Activated T-cell treated with anti-CD3 and anti-CD28 coated beads, Interleukin-2, amount 50 U/mL, for 4 hours (primary cell): ENCODE results near the gene AMPH. TPM values are rescaled to one million over a fixed set of nuclear protein-coding genes. Genes with fewer than 3 reads are reported as not detected.

Experiments
- ATAC-seq, 2 donors: fragments of 200-7000 bp; cut with Tn5 transposase; one replicate each; pipeline ENCODE4 v1.10.0; 2021
- DNase-seq: peaks from one replicate; pipeline ENCODE4 v3.0.0-alpha.2; 2020
- H3K27me3 Mint-ChIP-seq: one replicate; pipeline ENCODE4 v1.8.0; 2021; ENCODE audit warnings: low read depth, mixed read lengths
- H3K36me3 Mint-ChIP-seq: one replicate; pipeline ENCODE4 v1.8.0; 2022; ENCODE audit warnings: mixed read lengths; ENCODE audit not compliant: insufficient read depth
- H3K4me1 Mint-ChIP-seq: one replicate; pipeline ENCODE4 v1.8.0; 2021; ENCODE audit warnings: low read depth, mixed read lengths
- H3K4me3 Mint-ChIP-seq: one replicate; pipeline ENCODE4 v1.8.0; 2021; ENCODE audit warnings: mild to moderate bottlenecking, moderate library complexity, mixed read lengths
- H3K9me3 Mint-ChIP-seq: one replicate; pipeline ENCODE4 v1.8.0; 2021; ENCODE audit warnings: mixed read lengths
- total RNA-seq, 3 donors: library from RNA; stranded (reverse); gene quantifications; one replicate each; pipeline ENCODE4 v1.2.1, GENCODE V29; 2021

Gene AMPH
- total RNA-seq, 3 donors from 2014 or later = 0.14 to 0.15 TPM; not detected in 1

DNA sequence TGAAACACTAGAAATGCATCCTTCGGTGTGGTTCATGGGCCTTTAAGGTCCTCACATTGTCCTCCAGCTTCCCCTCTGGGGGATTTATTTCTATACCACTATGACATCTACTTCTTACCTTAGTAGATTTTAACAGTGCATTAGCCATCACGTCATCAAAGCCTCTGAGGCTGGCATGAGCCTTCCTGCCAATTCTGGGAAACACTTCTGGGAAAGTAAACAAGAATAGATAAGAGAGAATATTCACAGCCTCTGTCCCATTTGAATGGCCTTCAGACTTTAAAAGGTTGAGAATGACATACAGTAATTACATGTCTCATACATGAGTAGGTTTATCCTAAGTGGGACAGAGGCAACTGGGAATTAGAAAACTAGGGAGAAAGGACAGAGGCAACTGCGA, 89.7 kb downstream of the AMPH start:
- ATAC-seq = no peak
- H3K4me1 Mint-ChIP-seq = no peaks in the 10 kb centered on the region
- H3K36me3 Mint-ChIP-seq = no peaks in the 10 kb centered on the region
- no peak for DNase-seq
- no peaks in the 10 kb centered on the region for H3K9me3 Mint-ChIP-seq
- no peaks in the 10 kb centered on the region for H3K27me3 Mint-ChIP-seq
- no peak overlapping the region for H3K4me3 Mint-ChIP-seq

DNA sequence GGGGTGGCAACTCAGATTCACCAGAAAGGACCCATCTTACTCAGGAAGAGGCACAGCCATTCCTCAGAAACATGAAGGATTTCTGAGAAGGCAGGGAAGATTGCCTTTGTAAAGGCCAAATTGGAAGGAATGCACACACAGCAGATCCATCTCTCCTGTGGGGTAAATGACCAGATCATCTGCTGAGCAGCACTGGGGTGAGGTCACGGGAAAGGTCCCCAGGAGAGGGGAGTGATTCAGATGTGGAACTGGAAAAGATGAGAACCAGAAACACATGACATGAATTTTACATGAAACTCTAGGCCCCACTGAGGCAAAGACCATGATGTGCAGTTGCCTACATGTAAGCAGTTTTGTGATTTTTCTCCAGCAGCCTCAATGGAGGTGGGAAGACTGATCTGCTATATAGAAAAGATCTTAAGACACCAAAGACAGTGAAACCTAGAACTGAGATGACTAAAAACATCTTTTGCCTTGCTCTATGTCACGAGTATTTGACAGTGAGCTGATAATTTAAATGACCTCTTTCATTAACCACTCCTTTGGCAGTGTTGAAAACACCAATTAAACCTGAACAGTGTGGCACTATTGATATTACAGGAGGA, 91.6 kb downstream of the AMPH start:
- H3K27me3 Mint-ChIP-seq = peaks cover 4% of the 10 kb centered on the region
- H3K9me3 Mint-ChIP-seq = no peaks in the 10 kb centered on the region
- H3K4me1 Mint-ChIP-seq = no peaks in the 10 kb centered on the region
- H3K36me3 Mint-ChIP-seq = no peaks in the 10 kb centered on the region
- no peak for DNase-seq
- no peak for ATAC-seq
- H3K4me3 Mint-ChIP-seq = no peak overlapping the region

DNA sequence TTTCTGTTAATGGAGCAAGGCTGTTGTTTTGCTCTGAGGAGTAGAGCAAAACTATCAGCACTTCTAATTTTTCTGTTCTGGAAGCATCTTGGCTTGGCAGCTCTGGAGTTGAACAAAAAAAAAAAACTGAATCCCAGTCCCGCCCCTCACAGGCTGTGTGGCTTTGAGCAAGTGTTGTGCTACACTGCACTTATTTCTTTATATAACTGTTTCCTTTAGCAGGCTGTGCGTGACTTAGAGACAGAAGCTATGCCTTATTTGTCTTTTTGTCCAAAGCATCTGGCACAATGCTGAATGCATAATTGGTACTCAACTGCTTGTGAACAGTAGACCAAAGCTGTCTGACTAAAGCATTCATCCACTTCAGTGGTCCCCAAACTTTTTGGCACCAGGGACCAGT, 96.1 kb downstream of the AMPH start:
- H3K36me3 Mint-ChIP-seq = no peaks in the 10 kb centered on the region
- DNase-seq (no peak), ATAC-seq (no peak)
- peaks cover 8% of the 10 kb centered on the region for H3K27me3 Mint-ChIP-seq
- H3K9me3 Mint-ChIP-seq = no peaks in the 10 kb centered on the region
- no peaks in the 10 kb centered on the region for H3K4me1 Mint-ChIP-seq
- no peak overlapping the region for H3K4me3 Mint-ChIP-seq

DNA sequence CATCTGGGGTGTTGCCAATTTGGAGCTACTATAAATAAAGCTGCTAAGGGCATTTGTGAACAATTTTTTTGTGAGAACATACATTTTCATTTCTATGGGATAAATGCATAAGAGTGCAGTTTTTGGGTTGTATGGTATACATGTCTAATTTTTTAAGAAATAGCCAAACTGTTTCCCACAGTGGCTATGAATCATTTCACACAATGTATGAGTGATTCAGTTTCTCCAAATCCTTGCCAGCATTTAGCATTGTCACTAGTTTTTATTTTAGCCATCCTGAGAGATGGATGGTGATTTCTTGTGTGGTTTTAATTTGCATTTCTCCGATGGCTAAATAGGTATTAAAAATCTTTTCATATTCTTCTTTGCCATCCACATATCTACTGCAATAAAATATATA, 105.3 kb downstream of the AMPH start:
- ATAC-seq (no peak), DNase-seq (no peak)

DNA sequence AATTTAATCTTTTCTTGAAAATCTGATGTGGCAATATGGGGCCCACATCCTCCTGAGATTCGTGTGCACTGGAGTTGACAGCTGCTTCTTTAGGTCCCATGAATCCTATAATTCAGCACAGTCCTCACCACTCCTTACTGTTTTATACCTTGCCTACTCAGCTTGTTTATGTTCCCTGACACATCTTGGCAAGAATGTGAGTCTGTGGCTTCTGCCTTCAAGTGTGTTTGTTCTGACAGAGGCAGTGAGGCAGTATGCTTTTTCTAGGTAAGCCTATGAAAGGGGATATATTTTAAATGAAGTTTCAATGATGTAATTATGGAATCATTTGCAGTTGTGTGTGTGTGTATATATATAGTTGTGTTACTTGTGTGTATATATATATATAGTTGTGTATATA, 106.4 kb downstream of the AMPH start:
- Mint-ChIP-seq H3K4me1 (no peaks in the 10 kb centered on the region), H3K9me3 (no peaks in the 10 kb centered on the region), H3K36me3 (no peaks in the 10 kb centered on the region), H3K27me3 (peaks cover 8% of the 10 kb centered on the region), H3K4me3 (no peak overlapping the region)
- DNase-seq = no peak
- no peak for ATAC-seq

More for the DNA sequence above, 105.3 kb downstream of the AMPH start:
- no peaks in the 10 kb centered on the region for H3K4me1 Mint-ChIP-seq
- H3K36me3 Mint-ChIP-seq = no peaks in the 10 kb centered on the region
- no peak overlapping the region for H3K4me3 Mint-ChIP-seq
- peaks cover 8% of the 10 kb centered on the region for H3K27me3 Mint-ChIP-seq
- H3K9me3 Mint-ChIP-seq = no peaks in the 10 kb centered on the region

DNA sequence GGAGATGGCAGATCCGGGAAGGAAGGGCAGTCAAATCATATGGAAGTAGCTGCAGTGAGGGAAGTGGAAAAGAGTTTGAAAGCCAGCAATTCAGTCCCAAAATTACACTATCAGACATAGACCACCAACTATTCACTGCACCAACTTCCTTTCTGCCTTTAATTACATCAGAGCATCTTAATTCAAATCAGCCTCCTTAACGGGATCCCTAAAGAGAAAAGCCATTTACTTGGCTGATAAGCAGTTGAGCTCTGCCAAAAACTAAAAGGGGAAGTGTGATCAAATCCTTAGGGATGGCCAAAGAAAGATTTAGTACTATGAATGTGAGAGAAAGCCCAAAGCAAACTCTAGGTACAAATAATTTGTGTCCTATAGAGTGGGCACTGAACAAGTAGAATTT, 110.4 kb downstream of the AMPH start:
- Mint-ChIP-seq H3K4me1 (no peaks in the 10 kb centered on the region), H3K4me3 (no peak overlapping the region), H3K27me3 (no peaks in the 10 kb centered on the region), H3K9me3 (peaks cover 11% of the 10 kb centered on the region), H3K36me3 (no peaks in the 10 kb centered on the region)
- no peak for ATAC-seq
- no peak for DNase-seq

DNA sequence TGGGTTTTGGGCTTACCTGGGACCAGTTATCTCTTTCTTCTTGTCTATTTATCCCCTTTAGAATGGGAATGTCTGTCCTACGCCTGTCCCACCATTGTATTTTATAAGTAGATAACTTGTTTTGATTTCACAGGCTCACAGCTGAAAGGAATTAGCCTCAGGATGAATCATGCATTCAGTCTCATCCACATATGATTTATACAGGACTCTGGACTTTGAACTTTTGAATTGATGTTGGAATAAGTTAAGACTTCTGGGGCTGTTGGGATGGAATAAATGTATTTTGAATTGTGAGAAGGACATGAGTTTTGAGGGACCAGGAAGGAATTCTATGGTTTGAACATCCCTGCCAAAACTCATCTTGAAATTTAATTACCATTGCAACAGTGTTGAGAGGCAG, 112.6 kb downstream of the AMPH start:
- Mint-ChIP-seq H3K4me1 (no peaks in the 10 kb centered on the region), H3K4me3 (no peak overlapping the region), H3K9me3 (peaks cover 16% of the 10 kb centered on the region), H3K36me3 (no peaks in the 10 kb centered on the region), H3K27me3 (no peaks in the 10 kb centered on the region)
- DNase-seq = no peak
- ATAC-seq = no peak

DNA sequence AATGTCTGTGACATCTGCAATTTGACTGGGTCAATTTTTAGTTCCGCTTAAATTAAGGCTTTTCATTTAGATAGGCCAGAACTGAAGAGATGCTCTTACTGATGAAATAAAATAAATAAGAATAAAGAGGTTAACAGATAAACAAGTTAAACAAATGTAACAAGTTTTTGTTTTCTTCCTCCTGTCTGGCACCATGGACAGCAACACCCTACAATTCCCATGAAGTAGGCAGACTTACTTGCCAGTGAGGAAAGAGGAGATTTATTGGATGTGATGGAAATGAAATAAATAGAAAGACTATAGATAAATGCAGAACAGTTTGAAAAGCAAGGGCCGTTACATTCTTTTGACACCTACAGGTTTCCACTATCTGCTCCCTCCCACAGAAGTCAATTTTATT, 118.5 kb downstream of the AMPH start:
- no peak overlapping the region for H3K4me3 Mint-ChIP-seq
- H3K27me3 Mint-ChIP-seq = no peaks in the 10 kb centered on the region
- H3K36me3 Mint-ChIP-seq = no peaks in the 10 kb centered on the region
- peaks cover 16% of the 10 kb centered on the region for H3K9me3 Mint-ChIP-seq
- H3K4me1 Mint-ChIP-seq = no peaks in the 10 kb centered on the region
- ATAC-seq = no peak
- DNase-seq = no peak

DNA sequence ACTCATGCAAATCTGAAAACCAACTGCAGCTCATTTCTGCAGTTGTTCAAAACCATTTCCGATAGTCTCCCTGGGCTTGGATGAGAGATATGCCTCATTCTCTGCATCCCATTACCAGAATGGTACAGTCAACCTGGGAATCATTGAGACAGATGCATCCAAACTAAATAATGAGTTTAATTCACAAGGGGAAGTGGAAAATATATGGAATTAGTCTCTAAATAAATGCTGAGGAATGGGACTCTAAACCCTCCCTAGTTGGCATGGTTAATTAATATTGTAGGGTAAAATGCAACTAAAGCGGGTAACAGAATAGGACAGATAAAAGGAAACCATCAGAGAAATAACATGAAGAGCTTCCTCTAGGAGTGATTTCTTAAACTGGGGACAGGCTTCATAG, 118.9 kb downstream of the AMPH start:
- ATAC-seq = no peak
- peaks cover 13% of the 10 kb centered on the region for H3K9me3 Mint-ChIP-seq
- no peak for DNase-seq
- no peaks in the 10 kb centered on the region for H3K4me1 Mint-ChIP-seq
- no peaks in the 10 kb centered on the region for H3K27me3 Mint-ChIP-seq
- no peak overlapping the region for H3K4me3 Mint-ChIP-seq
- H3K36me3 Mint-ChIP-seq = no peaks in the 10 kb centered on the region

DNA sequence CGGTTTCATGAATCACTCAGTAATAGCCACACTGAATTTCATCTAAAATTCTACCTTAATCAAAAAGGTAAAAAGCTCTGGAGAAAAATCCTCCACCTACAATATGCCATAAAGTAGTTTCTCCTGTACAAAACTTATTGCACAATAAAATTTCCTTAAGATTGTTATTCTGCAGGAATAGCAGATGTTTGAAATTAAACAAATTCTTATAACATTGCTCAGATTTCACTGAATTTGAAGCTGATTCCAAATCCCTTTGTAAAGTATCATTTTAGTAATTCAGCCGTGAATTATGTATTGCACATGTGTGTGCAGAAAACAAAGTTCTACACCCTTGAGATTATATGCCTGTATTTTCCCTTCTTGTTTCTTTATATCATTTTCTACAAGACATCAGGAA, 123.8 kb downstream of the AMPH start:
- Mint-ChIP-seq H3K9me3 (no peaks in the 10 kb centered on the region), H3K4me1 (no peaks in the 10 kb centered on the region), H3K4me3 (no peak overlapping the region), H3K36me3 (no peaks in the 10 kb centered on the region), H3K27me3 (peaks cover 3% of the 10 kb centered on the region)
- DNase-seq = no peak
- no peak for ATAC-seq

DNA sequence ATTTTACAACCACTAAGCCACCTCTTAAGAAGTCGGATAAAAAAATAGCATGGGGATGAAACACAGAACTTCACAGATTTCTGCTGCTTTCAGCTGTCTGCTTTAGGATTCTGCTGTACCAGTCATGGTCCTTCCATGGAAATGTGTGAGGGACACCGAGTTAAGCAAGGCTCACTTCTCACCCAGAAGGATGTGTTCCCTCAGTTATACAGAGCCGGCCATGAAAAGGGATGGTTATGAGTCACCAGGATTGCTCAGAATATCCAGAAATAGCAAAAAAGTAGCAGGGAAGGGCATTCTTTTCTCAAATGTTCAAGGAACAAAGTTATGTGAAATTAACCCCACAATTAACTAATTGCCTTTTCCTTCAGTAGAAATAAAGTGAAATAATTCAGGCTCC, 124.4 kb downstream of the AMPH start:
- Mint-ChIP-seq H3K4me1 (no peaks in the 10 kb centered on the region), H3K4me3 (no peak overlapping the region), H3K36me3 (no peaks in the 10 kb centered on the region), H3K9me3 (no peaks in the 10 kb centered on the region), H3K27me3 (peaks cover 3% of the 10 kb centered on the region)
- ATAC-seq = no peak
- no peak for DNase-seq

DNA sequence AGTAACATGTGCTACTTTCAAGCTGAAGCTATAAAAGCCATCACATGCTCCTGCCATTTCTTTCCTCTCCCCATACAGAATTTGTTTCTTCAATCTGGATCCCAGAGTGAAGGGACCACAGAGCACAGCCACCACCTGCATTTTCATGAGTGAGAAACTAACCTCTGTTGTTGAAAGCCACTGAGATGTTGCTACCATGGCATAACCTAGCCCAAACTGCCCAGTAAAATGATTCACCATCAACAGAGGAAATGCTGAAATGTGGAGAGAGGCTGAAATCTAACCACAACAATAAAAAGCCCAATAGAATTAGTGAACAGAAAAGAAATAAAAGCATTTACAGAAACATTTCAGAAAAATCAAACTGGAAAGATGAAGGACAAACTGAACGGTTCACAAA, 125.2 kb downstream of the AMPH start:
- Mint-ChIP-seq H3K36me3 (no peaks in the 10 kb centered on the region), H3K4me1 (no peaks in the 10 kb centered on the region), H3K4me3 (no peak overlapping the region), H3K9me3 (no peaks in the 10 kb centered on the region), H3K27me3 (peaks cover 3% of the 10 kb centered on the region)
- ATAC-seq = no peak
- DNase-seq = no peak

DNA sequence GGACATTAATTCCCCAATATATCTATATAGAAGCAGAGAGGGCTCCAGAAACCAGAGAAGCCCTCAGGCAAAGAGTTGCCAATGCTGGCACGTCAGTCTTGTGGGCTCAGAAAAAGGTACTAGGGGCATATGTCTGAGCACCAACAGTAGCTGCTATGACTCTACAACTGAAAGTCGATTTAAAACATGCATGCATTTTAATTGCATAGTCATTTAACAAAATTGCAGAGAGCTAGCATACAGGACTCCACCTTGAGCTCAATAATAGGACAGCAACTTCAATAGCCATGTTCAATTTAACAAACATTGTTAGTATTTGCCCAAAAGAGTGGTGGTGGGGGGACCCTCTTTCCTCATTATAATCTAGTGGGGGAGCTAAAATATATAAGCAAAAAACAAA, 126.5 kb downstream of the AMPH start:
- H3K36me3 Mint-ChIP-seq = no peaks in the 10 kb centered on the region
- no peak overlapping the region for H3K4me3 Mint-ChIP-seq
- H3K4me1 Mint-ChIP-seq = no peaks in the 10 kb centered on the region
- H3K9me3 Mint-ChIP-seq = no peaks in the 10 kb centered on the region
- H3K27me3 Mint-ChIP-seq = peaks cover 5% of the 10 kb centered on the region
- DNase-seq (no peak), ATAC-seq (no peak)

DNA sequence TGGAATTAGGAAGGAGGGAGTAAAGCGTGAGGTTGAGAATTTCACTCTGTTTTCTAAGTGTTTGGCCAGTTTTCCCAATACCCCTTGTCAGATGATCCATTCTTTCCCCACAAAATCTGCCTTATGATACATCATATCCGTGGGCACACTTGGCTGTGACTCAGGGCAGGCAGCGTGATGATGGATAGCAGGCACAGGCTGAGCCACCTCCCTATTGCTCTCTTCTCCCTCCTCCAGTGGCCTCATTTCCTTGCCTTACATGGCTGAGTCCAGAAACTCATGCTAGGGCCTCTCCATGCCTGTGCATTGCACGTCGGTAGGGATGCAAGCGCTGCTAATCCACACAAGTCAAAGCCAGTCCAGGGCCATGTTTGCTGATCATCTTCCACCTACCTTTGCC, 128.3 kb downstream of the AMPH start:
- DNase-seq = no peak
- ATAC-seq = no peak
- H3K27me3 Mint-ChIP-seq = peaks cover 5% of the 10 kb centered on the region
- H3K4me3 Mint-ChIP-seq = no peak overlapping the region
- H3K9me3 Mint-ChIP-seq = no peaks in the 10 kb centered on the region
- no peaks in the 10 kb centered on the region for H3K4me1 Mint-ChIP-seq
- H3K36me3 Mint-ChIP-seq = no peaks in the 10 kb centered on the region

DNA sequence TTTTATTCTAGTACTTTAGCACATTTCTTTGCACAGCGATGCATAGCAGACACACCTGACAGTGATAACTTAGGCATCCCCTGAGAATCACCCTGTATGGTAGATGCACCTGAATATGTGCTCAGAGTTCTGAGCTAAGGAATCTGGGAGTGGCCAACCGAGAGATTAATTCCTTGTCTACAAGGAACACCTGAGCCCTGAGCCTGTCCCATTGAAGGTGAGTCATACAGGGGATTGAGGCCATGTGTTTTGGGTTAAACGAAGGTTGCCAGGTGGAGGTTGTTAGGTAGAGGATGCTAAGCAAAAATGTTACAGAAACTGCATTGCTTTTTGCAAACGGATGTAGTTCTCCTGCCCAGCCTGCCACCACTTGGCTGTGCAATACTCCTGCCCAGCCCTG, 128.9 kb downstream of the AMPH start:
- H3K36me3 Mint-ChIP-seq = no peaks in the 10 kb centered on the region
- DNase-seq (no peak), ATAC-seq (no peak)
- no peaks in the 10 kb centered on the region for H3K4me1 Mint-ChIP-seq
- H3K27me3 Mint-ChIP-seq = peaks cover 5% of the 10 kb centered on the region
- no peak overlapping the region for H3K4me3 Mint-ChIP-seq
- no peaks in the 10 kb centered on the region for H3K9me3 Mint-ChIP-seq

DNA sequence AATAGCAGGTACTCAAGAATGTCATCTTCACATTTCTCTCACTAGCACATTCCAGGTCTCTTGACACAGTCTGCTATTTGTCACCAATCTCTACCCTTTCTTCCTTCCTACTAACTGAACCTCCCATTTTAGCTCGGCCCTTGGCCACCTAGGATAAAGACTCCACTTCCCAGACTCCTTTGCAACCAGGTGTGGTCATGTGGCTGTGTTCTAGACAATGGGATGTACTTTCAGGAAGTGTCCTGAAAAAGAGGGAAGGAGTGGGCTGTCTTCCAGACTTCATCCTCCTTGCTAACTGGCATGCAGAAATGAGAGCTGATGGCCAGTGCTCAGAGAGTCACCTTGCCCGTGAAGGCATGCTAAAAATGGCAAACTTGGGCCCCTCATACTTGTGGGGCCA, 139.2 kb downstream of the AMPH start:
- DNase-seq (no peak), ATAC-seq (no peak)
- no peaks in the 10 kb centered on the region for H3K9me3 Mint-ChIP-seq
- H3K36me3 Mint-ChIP-seq = no peaks in the 10 kb centered on the region
- no peak overlapping the region for H3K4me3 Mint-ChIP-seq
- peaks cover 3% of the 10 kb centered on the region for H3K27me3 Mint-ChIP-seq
- no peaks in the 10 kb centered on the region for H3K4me1 Mint-ChIP-seq
